ENCODE measurements around the gene AP1B1.
"Not testable (repeated sequence)": the region's sequence is repeated elsewhere in the genome, so short reads cannot be mapped to it uniquely, and the experiment has no call there.

AP1B1 gene

GRCh38 chr22:29351891-29352290, 36.5 kb downstream of the AP1B1 start:
- TF ChIP-seq CTCF (IDR thresholded peaks at IDR 0.05; ENCODE audit: control insufficient read depth, insufficient read depth, low read depth, low read length, missing control alignments) = no peak
- no peak overlapping the region for H3K4me3 ChIP-seq (ENCODE audit: control insufficient read depth, low read depth, low read length)
- no peak for DNase-seq (ENCODE audit: low read depth)

- no peak overlapping the region for H3K4me3 ChIP-seq (ENCODE audit: control insufficient read depth, low read depth, low read length)
- TF ChIP-seq CTCF (IDR thresholded peaks at IDR 0.05; ENCODE audit: control insufficient read depth, insufficient read depth, low read depth, low read length, missing control alignments) = no peak
- no peak for DNase-seq (ENCODE audit: low read depth)
These were observed 37.3 kb downstream of the AP1B1 start for GRCh38 chr22:29351042-29351441.

GRCh38 chr22:29348956-29349355, 39.4 kb downstream of the AP1B1 start:
- no peak for TF ChIP-seq CTCF (IDR thresholded peaks at IDR 0.05; ENCODE audit: control insufficient read depth, insufficient read depth, low read depth, low read length, missing control alignments)
- no peak for DNase-seq (ENCODE audit: low read depth)

GRCh38 chr22:29348041-29348440, 40.3 kb downstream of the AP1B1 start:
- TF ChIP-seq CTCF (IDR thresholded peaks at IDR 0.05; ENCODE audit: control insufficient read depth, insufficient read depth, low read depth, low read length, missing control alignments) = no peak
- H3K4me3 ChIP-seq (ENCODE audit: control insufficient read depth, low read depth, low read length) = no peak overlapping the region
- no peak for DNase-seq (ENCODE audit: low read depth)

More at GRCh38 chr22:29348956-29349355, 39.4 kb downstream of the AP1B1 start:
- H3K4me3 ChIP-seq (ENCODE audit: control insufficient read depth, low read depth, low read length) = no peak overlapping the region

- TF ChIP-seq CTCF (IDR thresholded peaks at IDR 0.05; ENCODE audit: control insufficient read depth, insufficient read depth, low read depth, low read length, missing control alignments) = no peak
- DNase-seq (ENCODE audit: low read depth) = no peak
- no peak overlapping the region for H3K4me3 ChIP-seq (ENCODE audit: control insufficient read depth, low read depth, low read length)
These were observed 41.7 kb downstream of the AP1B1 start for GRCh38 chr22:29346659-29347058.

GRCh38 chr22:29345932-29346331, 42.4 kb downstream of the AP1B1 start:
- no peak for DNase-seq (ENCODE audit: low read depth)
- no peak overlapping the region for H3K4me3 ChIP-seq (ENCODE audit: control insufficient read depth, low read depth, low read length)
- no peak for TF ChIP-seq CTCF (IDR thresholded peaks at IDR 0.05; ENCODE audit: control insufficient read depth, insufficient read depth, low read depth, low read length, missing control alignments)

GRCh38 chr22:29344889-29345288, 43.5 kb downstream of the AP1B1 start:
- not testable (repeated sequence) for H3K4me3 ChIP-seq (ENCODE audit: control insufficient read depth, low read depth, low read length); DNase-seq (ENCODE audit: low read depth)

All from AG09309 (cell line).